RWPE1 (cell line): Measurements from ENCODE around the gene NUAK1.

ENCODE experiments used
- CTCF ChIA-PET: fragments of 350-600 bp; sonication (Branson Sonifier 250); formaldehyde crosslinking; extraction: SDS; loops from one replicate; lab custom pipeline; 2021; lab: Yijun Ruan, JAX
- POLR2A ChIA-PET: fragments of 400-600 bp; formaldehyde crosslinking; extraction: SDS; loops from one replicate; lab custom pipeline; 2020; ENCODE audit warnings: antibody characterized with exemption; ENCODE audit not compliant: low non-redundant PET; lab: Yijun Ruan, JAX
- DNase-seq: peaks from one replicate; pipeline ENCODE4 v3.0.0; 2012; ENCODE audit warnings: low spot score
- H3K27ac ChIP-seq: fragments of 450-650 bp; 2 replicates; pipeline ENCODE4 v1.5.1; 2017
- CTCF ChIP-seq: fragments of 450-650 bp; conservative IDR thresholded peaks from 2 replicates; pipeline ENCODE4 v1.5.1; 2017; ENCODE audit warnings: low read depth, mild to moderate bottlenecking

The NUAK1 gene

GRCh38 chr12:106139422-106140171, 843 bp upstream of the NUAK1 start:
- no peak for TF ChIP-seq CTCF
- POLR2A ChIA-PET, result interaction anchor here (0.6 kb wide), 1 partner anchor 776 kb away, joined by 3 read pairs; no protein-coding TSS in a partner anchor

DNA sequence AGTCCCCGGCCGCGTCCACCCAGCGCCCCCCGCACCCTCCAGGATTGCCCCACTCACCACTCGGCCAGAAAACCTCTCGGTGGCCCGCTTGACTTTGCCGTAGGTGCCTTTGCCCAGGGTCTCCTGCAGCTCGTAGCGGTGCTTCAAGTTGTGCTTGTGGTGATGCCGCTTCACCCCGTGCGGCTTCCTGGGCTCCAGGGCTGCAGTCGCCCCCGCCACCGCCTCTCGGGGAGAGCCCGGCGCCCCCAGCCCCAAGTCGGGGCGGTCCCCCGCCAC, 459 bp downstream of the NUAK1 start:
- ChIA-PET POLR2A (no interaction called here), CTCF (interaction anchor here (0.7 to 4.3 kb wide), 2 partner anchors 32 to 717 kb away, joined by 3 to 23 read pairs; no protein-coding TSS in a partner anchor)
- TF ChIP-seq CTCF, result no peak
- DNase-seq, result no peak
- peak overlapping the region; percentile 91 for H3K27ac ChIP-seq

More at GRCh38 chr12:106139422-106140171, 843 bp upstream of the NUAK1 start:
- CTCF ChIA-PET, result interaction anchor here (0.6 to 4.3 kb wide), 4 partner anchors 9 to 719 kb away, joined by 3 to 23 read pairs (median 4); no protein-coding TSS in a partner anchor
- peak overlapping the region; percentile 91 for H3K27ac ChIP-seq
- peak; percentile 62 for DNase-seq

DNA sequence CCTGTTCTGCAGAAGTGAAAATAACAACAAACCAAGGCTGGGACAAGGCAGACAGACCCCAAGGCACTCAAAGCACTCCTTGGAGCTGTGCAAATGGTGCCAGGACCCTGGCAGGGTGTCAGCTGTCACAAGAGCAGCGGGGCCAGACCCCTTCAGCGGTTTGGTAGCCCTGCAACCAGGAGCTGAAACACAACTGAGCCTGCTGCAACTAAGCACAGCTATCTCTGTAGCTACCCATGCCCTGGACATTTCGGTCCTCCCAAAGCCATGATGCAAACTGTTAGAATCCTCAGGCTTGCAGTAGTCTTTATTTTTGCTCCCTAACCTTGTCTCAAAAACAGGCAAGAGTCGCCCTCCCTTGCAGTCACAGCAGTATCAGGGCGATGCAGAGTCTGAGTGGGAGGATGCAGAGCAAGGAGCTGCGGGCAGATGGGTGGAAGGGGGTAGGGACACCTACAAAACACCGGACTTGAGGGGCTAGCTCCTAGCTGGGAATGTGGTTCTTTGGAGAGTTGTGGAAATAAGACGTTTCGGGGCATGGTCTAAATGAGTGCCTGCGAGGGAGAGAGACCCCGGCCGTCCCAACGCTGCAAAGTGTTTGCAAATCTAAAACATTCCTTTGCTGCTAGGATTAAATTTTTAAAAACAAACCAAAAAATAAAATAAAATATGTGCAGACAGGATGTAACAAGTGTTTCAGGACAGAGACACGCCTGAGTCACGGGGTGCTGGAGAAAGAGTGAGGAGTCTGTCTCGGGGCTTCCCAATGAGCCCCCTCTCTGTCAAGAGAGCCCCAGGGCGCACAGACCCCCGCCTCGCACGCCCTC, 1.0 kb downstream of the NUAK1 start:
- ChIA-PET POLR2A (no interaction called here), CTCF (interaction anchor here (0.6 to 4.3 kb wide), 3 partner anchors 31 to 784 kb away, joined by 3 to 23 read pairs (median 3); no protein-coding TSS in a partner anchor)
- TF ChIP-seq CTCF, result no peak
- DNase-seq, result no peak
- peak overlapping the region; percentile 91 for H3K27ac ChIP-seq

DNA sequence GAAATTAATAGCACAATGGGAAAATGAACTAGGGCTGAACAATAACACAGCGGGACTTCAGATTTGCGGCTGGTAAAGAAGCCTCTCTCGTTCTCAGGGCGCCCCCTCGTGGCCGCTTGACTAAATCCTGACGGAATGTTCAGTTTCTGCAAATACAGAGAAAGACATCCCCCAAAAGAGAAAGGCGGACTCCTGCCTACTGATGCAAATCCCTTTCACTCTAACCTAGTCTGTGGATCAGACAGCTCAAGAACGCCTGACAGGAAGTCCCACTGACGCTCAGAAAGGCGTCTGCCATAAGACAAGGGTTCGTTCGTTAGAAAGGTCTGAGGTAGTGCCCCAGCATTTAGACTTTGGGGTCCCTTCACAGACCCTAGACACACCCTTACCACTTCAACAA, 2.5 kb downstream of the NUAK1 start:
- DNase-seq, result peak; percentile 57
- peak; percentile 81 for TF ChIP-seq CTCF
- POLR2A ChIA-PET, result interaction anchor here (0.6 kb wide), 1 partner anchor 107 kb away, joined by 3 read pairs; no protein-coding TSS in a partner anchor

DNA sequence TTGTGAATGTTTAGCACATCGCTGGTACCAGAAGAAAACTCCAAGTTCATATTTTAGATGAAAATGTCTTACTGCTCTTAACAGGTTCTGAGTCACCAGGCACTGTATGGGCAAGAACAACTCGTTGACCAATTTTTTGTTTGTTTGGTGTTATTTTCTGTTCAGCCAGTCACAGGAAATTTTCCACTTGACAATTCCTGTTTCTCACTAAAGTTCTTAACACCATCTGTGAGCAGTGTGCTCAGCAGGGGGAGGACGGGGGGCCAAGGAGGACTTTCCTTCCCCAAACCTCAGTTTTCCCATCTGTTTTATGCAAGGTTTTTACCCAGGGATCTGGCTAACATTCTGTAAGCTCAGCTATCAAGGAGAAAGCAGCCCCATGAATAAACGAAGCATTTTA, 3.0 kb downstream of the NUAK1 start:
- ChIA-PET CTCF (interaction anchor here (0.6 to 4.3 kb wide), 22 partner anchors 8 to 1226 kb away, joined by 3 to 23 read pairs (median 3); partner anchors contain the start of gene NOPCHAP1), POLR2A (no interaction called here)
- no peak overlapping the region for H3K27ac ChIP-seq
- TF ChIP-seq CTCF, result no peak
- no peak for DNase-seq

More for the DNA sequence above, 2.5 kb downstream of the NUAK1 start:
- CTCF ChIA-PET, result interaction anchor here (0.6 to 4.3 kb wide), 27 partner anchors 9 to 1226 kb away, joined by 3 to 23 read pairs (median 3); partner anchors contain the start of gene NOPCHAP1
- peak overlapping the region; percentile 67 for H3K27ac ChIP-seq

DNA sequence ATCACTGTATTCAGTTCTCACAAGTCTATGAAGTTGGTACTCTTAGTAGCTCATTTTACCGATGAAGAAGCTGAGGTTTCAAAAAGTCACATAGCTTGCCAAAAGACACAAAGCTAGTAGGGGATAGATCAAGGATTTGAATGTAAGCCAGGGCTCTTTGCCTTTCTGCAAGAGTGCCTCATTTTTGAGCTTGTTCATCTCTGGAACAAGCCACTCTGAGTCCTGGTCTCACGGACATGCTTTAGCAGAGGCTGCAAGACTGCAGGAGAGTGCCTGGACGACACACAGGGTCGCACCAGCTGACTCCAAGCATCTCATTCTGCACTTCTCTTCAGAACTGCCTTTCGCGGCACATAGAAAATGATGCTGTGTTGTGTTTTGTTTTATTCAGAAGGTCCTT, 3.7 kb downstream of the NUAK1 start:
- POLR2A ChIA-PET, result no interaction called here
- CTCF ChIA-PET, result interaction anchor here (0.6 to 2.1 kb wide), 5 partner anchors 9 to 103 kb away, joined by 3 to 12 read pairs (median 3); no protein-coding TSS in a partner anchor
- no peak for TF ChIP-seq CTCF
- DNase-seq, result no peak
- H3K27ac ChIP-seq, result peak overlapping the region; percentile 66
